PC-3 (cell line): ENCODE data around the gene CALCB. TPM values are rescaled to one million over a fixed set of nuclear protein-coding genes. Genes with fewer than 3 reads are reported as not detected.
"Not testable (repeated sequence)": the region's sequence is repeated elsewhere in the genome, so short reads cannot be mapped to it uniquely, and the experiment has no call there.

Experiments
- ATAC-seq: fragments of 200-7000 bp; cut with Tn5 transposase; 2 replicates; pipeline ENCODE4 v1.9.1; 2020; ENCODE audit warnings: mild to moderate bottlenecking, moderate library complexity
- BruUV-seq: library from RNA; stranded (reverse); fragments of 400-500 nt; replicated peaks from 2 replicates; lab custom pipeline; 2021; lab: Mats Ljungman, UMichigan
- CTCF ChIA-PET: fragments of 300-600 bp; sonication (Branson Sonifier 250); formaldehyde crosslinking; loops from one replicate; lab custom pipeline; 2022; ENCODE audit warnings: antibody characterized with exemption; lab: Charles Lee
- POLR2A ChIA-PET: fragments of 300-600 bp; sonication (Branson Sonifier 250); formaldehyde crosslinking; loops from one replicate; lab custom pipeline; 2022; ENCODE audit warnings: antibody characterized with exemption; ENCODE audit not compliant: unreplicated experiment; lab: Charles Lee
- DNase-seq: peaks from one replicate; pipeline ENCODE4 v3.0.0-alpha.2; 2015
- H2AFZ ChIP-seq: fragments of 300-600 bp; sonication (generic); 2 replicates; pipeline ENCODE4 v1.6.0; 2016; ENCODE audit warnings: antibody characterized with exemption, low read length
- H3F3A ChIP-seq: fragments of 300-600 bp; sonication (generic); one replicate; pipeline ENCODE4 v1.6.0; 2017; ENCODE audit warnings: antibody characterized with exemption, low read length, control low read depth, mild to moderate bottlenecking; ENCODE audit not compliant: unreplicated experiment
- H3K27ac ChIP-seq: fragments of 300-600 bp; sonication (generic); 2 replicates; pipeline ENCODE4 v1.5.1; 2016; ENCODE audit warnings: mild to moderate bottlenecking, low read length
- H3K27me3 ChIP-seq: fragments of 300-600 bp; sonication (generic); 2 replicates; pipeline ENCODE4 v1.6.1; 2016; ENCODE audit warnings: low read length, mixed read lengths
- H3K36me3 ChIP-seq: fragments of 300-600 bp; sonication (generic); 2 replicates; pipeline ENCODE4 v1.6.1; 2016; ENCODE audit warnings: low read depth, mixed run types, low read length, mixed read lengths
- H3K4me1 ChIP-seq: fragments of 300-600 bp; sonication (generic); 2 replicates; pipeline ENCODE4 v1.5.1; 2016; ENCODE audit warnings: low read length; ENCODE audit not compliant: insufficient read depth
- H3K4me2 ChIP-seq: fragments of 300-600 bp; sonication (generic); 2 replicates; pipeline ENCODE4 v1.6.0; 2016; ENCODE audit warnings: low read length
- H3K4me3 ChIP-seq: fragments of 300-600 bp; sonication (generic); 2 replicates; pipeline ENCODE4 v1.5.1; 2016; ENCODE audit warnings: mild to moderate bottlenecking, low read length, mixed read lengths
- H3K79me2 ChIP-seq: fragments of 300-600 bp; sonication (generic); 2 replicates; pipeline ENCODE4 v1.6.1; 2017; ENCODE audit warnings: low read length, mixed read lengths
- H3K9ac ChIP-seq: fragments of 300-600 bp; sonication (generic); 2 replicates; pipeline ENCODE4 v1.6.0; 2016; ENCODE audit warnings: mild to moderate bottlenecking, low read length
- H3K9me2 ChIP-seq: fragments of 300-600 bp; sonication (generic); replicated peaks from 2 replicates; pipeline ENCODE4 v1.6.1; 2016; ENCODE audit warnings: mixed run types, low read length, mixed read lengths
- H3K9me3 ChIP-seq: fragments of 300-600 bp; sonication (generic); 2 replicates; pipeline ENCODE4 v1.6.1; 2016; ENCODE audit warnings: low read length, mixed read lengths
- H4K20me1 ChIP-seq: fragments of 300-600 bp; sonication (generic); 2 replicates; pipeline ENCODE4 v1.6.1; 2016; ENCODE audit warnings: low read length, mixed read lengths
- EZH2 ChIP-seq: fragments of 300-600 bp; sonication (generic); IDR thresholded peaks from one replicate; pipeline ENCODE4 v1.6.1; 2017; ENCODE audit warnings: antibody characterized with exemption, mild to moderate bottlenecking, low read length; ENCODE audit not compliant: unreplicated experiment
- EZH2phosphoT487 ChIP-seq: fragments of 300-600 bp; sonication (generic); IDR thresholded peaks from 2 replicates; pipeline ENCODE4 v1.6.1; 2018; ENCODE audit warnings: mild to moderate bottlenecking, antibody characterized with exemption, low read length, borderline replicate concordance
- intact Hi-C: fragments of 100-400 bp; cut with micrococcal nuclease; formaldehyde crosslinking; loops from 2 replicates; pipeline ENCODE4 v1.9.0; 2023
- total RNA-seq: library from RNA; depleted of rRNA; stranded (reverse); fragments of >200 nt; gene quantifications from 2 replicates; pipeline ENCODE4 v1.2.3, GENCODE V29; 2014
- TF ChIP-seq, protein P1 (sequence below): fragments of 300-600 bp; sonication (generic); conservative IDR thresholded peaks from 2 replicates; pipeline ENCODE4 v1.5.1; 2017; ENCODE audit warnings: antibody characterized with exemption, low read depth, mild to moderate bottlenecking, low read length

CALCB gene
- total RNA-seq, 1 experiment from 2014 or later, result not detected

DNA sequence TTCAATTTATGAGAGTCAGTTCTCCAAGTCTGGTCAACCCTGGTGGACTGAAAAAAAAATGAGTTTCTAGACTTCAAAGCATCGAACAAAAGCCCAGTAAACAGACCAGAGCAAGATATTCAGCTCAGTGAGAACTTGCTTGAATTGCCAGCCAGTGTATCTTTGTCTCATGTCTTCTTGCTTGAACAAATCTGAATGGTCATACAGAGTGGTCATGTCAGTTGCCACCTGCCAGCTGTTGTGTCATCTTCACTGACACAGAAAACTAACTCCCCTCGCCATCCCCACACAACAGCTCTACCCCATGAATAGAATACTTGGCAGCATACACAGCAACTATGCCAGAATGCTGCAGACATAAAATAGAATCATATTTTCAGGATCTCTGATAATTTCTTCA lies 27.5 kb upstream of the CALCB start:
- Histone ChIP-seq H3K9ac (no peak overlapping the region), H3K79me2 (no peaks in the 10 kb centered on the region), H3K4me2 (no peak overlapping the region), H3K9me2 (no peaks in the 10 kb centered on the region), H3K4me3 (no peak overlapping the region), H3K4me1 (no peaks in the 10 kb centered on the region), H2AFZ (no peak overlapping the region), H3K9me3 (no peaks in the 10 kb centered on the region), H3K27me3 (no peaks in the 10 kb centered on the region), H3K27ac (no peak overlapping the region), H3F3A (no peaks in the 10 kb centered on the region), H4K20me1 (no peaks in the 10 kb centered on the region), H3K36me3 (no peaks in the 10 kb centered on the region)
- CTCF ChIA-PET, result no interaction called here
- no peak for TF ChIP-seq EZH2phosphoT487
- TF ChIP-seq, protein P1, sequence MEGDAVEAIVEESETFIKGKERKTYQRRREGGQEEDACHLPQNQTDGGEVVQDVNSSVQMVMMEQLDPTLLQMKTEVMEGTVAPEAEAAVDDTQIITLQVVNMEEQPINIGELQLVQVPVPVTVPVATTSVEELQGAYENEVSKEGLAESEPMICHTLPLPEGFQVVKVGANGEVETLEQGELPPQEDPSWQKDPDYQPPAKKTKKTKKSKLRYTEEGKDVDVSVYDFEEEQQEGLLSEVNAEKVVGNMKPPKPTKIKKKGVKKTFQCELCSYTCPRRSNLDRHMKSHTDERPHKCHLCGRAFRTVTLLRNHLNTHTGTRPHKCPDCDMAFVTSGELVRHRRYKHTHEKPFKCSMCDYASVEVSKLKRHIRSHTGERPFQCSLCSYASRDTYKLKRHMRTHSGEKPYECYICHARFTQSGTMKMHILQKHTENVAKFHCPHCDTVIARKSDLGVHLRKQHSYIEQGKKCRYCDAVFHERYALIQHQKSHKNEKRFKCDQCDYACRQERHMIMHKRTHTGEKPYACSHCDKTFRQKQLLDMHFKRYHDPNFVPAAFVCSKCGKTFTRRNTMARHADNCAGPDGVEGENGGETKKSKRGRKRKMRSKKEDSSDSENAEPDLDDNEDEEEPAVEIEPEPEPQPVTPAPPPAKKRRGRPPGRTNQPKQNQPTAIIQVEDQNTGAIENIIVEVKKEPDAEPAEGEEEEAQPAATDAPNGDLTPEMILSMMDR, result no peak
- TF ChIP-seq EZH2, result no peak
- BruUV-seq, result no TSS peak
- intact Hi-C loops, result no loop called here
- ATAC-seq (no peak), DNase-seq (no peak)
- POLR2A ChIA-PET, result no interaction called here

DNA sequence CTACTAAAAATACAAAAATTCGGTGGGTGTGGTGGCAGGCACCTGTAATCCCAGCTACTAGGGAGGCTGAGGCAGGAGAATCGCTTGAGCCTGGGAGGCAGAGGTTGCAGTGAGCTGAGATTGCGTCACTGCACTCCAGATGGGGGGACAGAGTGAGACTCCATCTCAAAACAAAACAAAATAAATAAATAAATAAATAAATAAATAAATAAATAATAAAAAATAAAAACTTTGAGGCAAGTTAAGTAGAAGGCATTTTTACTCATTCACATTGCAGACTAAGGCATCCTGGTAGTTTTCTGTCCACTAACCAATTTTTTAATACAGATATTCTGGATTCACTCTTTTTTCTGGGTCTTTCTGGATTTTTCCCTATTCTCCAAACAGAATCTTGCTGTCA lies 26.7 kb upstream of the CALCB start:
- H3F3A ChIP-seq, POLR2A ChIA-PET, H4K20me1 ChIP-seq, H3K9me2 ChIP-seq, H3K27me3 ChIP-seq, H3K4me1 ChIP-seq, H3K4me2 ChIP-seq, H3K4me3 ChIP-seq, H3K9me3 ChIP-seq, H2AFZ ChIP-seq, ATAC-seq, CTCF ChIA-PET, intact Hi-C loops, H3K27ac ChIP-seq, DNase-seq, H3K79me2 ChIP-seq, H3K9ac ChIP-seq, H3K36me3 ChIP-seq, BruUV-seq: not testable (repeated sequence)

DNA sequence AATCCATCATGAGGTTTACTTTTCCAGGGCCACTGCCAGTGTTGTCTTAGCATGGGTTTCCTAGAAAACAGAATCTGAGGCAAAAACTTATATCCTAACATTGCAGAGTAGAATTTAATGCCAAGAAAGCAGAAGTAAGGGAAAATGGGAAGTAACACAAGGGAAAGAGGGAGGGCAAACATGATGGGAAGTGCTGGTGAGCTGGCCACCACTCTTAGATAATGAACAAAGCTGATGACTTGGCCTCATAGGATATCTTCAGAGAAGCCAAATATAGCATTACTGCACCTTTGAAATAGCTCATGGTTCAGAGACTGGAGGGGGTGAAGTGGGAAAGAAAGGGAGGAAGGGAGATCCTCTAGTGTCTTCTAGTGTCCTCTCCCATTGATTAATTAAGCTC lies 24.8 kb upstream of the CALCB start:
- no peaks in the 10 kb centered on the region for H3K36me3 ChIP-seq
- no peaks in the 10 kb centered on the region for H3K9me3 ChIP-seq
- H3K79me2 ChIP-seq, result no peaks in the 10 kb centered on the region
- BruUV-seq, result no TSS peak
- no peak overlapping the region for H2AFZ ChIP-seq
- ChIA-PET CTCF (interaction anchor here (0.6 kb wide), 1 partner anchor 140 kb away, joined by 3 read pairs; no protein-coding TSS in a partner anchor), POLR2A (no interaction called here)
- no peaks in the 10 kb centered on the region for H3K27me3 ChIP-seq
- TF ChIP-seq EZH2, result no peak
- TF ChIP-seq, protein P1, result no peak
- TF ChIP-seq EZH2phosphoT487, result no peak
- no peaks in the 10 kb centered on the region for H3K9me2 ChIP-seq
- DNase-seq (no peak), ATAC-seq (no peak)
- H3K27ac ChIP-seq, result no peak overlapping the region
- no peak overlapping the region for H3K4me3 ChIP-seq
- no peaks in the 10 kb centered on the region for H4K20me1 ChIP-seq
- intact Hi-C loops, result no loop called here
- H3K4me1 ChIP-seq, result no peaks in the 10 kb centered on the region
- H3F3A ChIP-seq, result no peaks in the 10 kb centered on the region
- H3K4me2 ChIP-seq, result no peak overlapping the region
- H3K9ac ChIP-seq, result no peak overlapping the region
